GM10248 (cell line): Measurements from ENCODE around the gene ST3GAL2.
A peak's percentile ranks its signal among the peaks of the same experiment; 100 is the strongest.

Experiments
- CTCF ChIA-PET: fragments of 300-600 bp; sonication (Branson Sonifier 250); formaldehyde crosslinking; extraction: SDS; loops from one replicate; lab custom pipeline; 2021; ENCODE audit warnings: antibody characterized with exemption; lab: Yijun Ruan, JAX
- POLR2A ChIA-PET: fragments of 350-650 bp; sonication (Branson Sonifier 250); formaldehyde crosslinking; extraction: SDS; loops from one replicate; lab custom pipeline; 2020; ENCODE audit warnings: antibody characterized with exemption; lab: Yijun Ruan, JAX
- DNase-seq: peaks from one replicate; pipeline ENCODE4 v3.0.0; 2012; ENCODE audit errors: extremely low spot score
- CTCF ChIP-seq: IDR thresholded peaks from 2 replicates; pipeline ENCODE4 v1.5.1; 2012; ENCODE audit warnings: mild to moderate bottlenecking, low read depth; ENCODE audit errors: extremely low read depth, missing control alignments, control extremely low read depth

Gene ST3GAL2

GRCh38 chr16:70429888-70430666 is 8.8 kb downstream of the ST3GAL2 start:
- POLR2A ChIA-PET = interaction anchor here (0.7 to 1.5 kb wide), 2 partner anchors 22 to 52 kb away, joined by 4 to 12 read pairs; no protein-coding TSS in a partner anchor
- CTCF ChIA-PET = interaction anchor here (1.3 to 1.5 kb wide), 2 partner anchors 9 to 21 kb away, joined by 5 to 6 read pairs; partner anchors contain the start of gene ST3GAL2
- no peak for TF ChIP-seq CTCF
- DNase-seq = no peak

GRCh38 chr16:70428178-70428998 is 10.5 kb downstream of the ST3GAL2 start:
- CTCF ChIA-PET = interaction anchor here (0.9 to 1.5 kb wide), 4 partner anchors 11 to 42 kb away, joined by 3 to 5 read pairs (median 4); no protein-coding TSS in a partner anchor
- POLR2A ChIA-PET = interaction anchor here (0.9 to 1.0 kb wide), 2 partner anchors 9 to 12 kb away, joined by 3 to 6 read pairs; no protein-coding TSS in a partner anchor
- TF ChIP-seq CTCF = no peak
- peak; percentile 68 for DNase-seq

GRCh38 chr16:70427786-70428177 is 11.1 kb downstream of the ST3GAL2 start:
- DNase-seq = no peak
- ChIA-PET POLR2A (interaction anchor here (0.7 to 1.0 kb wide), 4 partner anchors 8 to 29 kb away, joined by 3 to 6 read pairs (median 4); no protein-coding TSS in a partner anchor), CTCF (interaction anchor here (0.9 to 1.5 kb wide), 4 partner anchors 11 to 43 kb away, joined by 3 to 5 read pairs (median 4); no protein-coding TSS in a partner anchor)
- no peak for TF ChIP-seq CTCF

- CTCF ChIA-PET = interaction anchor here (0.9 to 2.7 kb wide), 3 partner anchors 9 to 28 kb away, joined by 3 to 9 read pairs (median 3); no protein-coding TSS in a partner anchor
- DNase-seq = no peak
- POLR2A ChIA-PET = no interaction called here
- no peak for TF ChIP-seq CTCF
Measured at GRCh38 chr16:70422543-70422942, 16.4 kb downstream of the ST3GAL2 start.

GRCh38 chr16:70421473-70422311 is 17.2 kb downstream of the ST3GAL2 start:
- TF ChIP-seq CTCF = no peak
- no peak for DNase-seq
- CTCF ChIA-PET = interaction anchor here (0.9 to 2.7 kb wide), 4 partner anchors 8 to 41 kb away, joined by 3 to 9 read pairs (median 3); no protein-coding TSS in a partner anchor
- POLR2A ChIA-PET = interaction anchor here (0.6 kb wide), 1 partner anchor 17 kb away, joined by 3 read pairs; no protein-coding TSS in a partner anchor
